HEK293 (cell line): ENCODE measurements around the gene FTCD.
A peak's percentile ranks its signal among the peaks of the same experiment; 100 is the strongest.

Experiments used
- MZF1 ChIP-seq: fragments of 450-650 bp; formaldehyde crosslinking; IDR thresholded peaks from 2 replicates; pipeline ENCODE4 v1.5.1; 2017; ENCODE audit warnings: missing biosample characterization, missing genetic modification characterization, borderline replicate concordance
- RBAK ChIP-seq: fragments of 450-650 bp; formaldehyde crosslinking; IDR thresholded peaks from 2 replicates; pipeline ENCODE4 v1.5.1; 2016; ENCODE audit warnings: missing biosample characterization, missing genetic modification characterization
- YY1 ChIP-seq: fragments of 450-650 bp; formaldehyde crosslinking; IDR thresholded peaks from 2 replicates; pipeline ENCODE4 v1.5.1; 2018; ENCODE audit warnings: missing biosample characterization, missing genetic modification characterization
- ZFP41 ChIP-seq: fragments of 450-650 bp; formaldehyde crosslinking; IDR thresholded peaks from 2 replicates; pipeline ENCODE4 v1.5.1; 2016; ENCODE audit warnings: missing biosample characterization, missing genetic modification characterization, borderline replicate concordance
- ZNF175 ChIP-seq: fragments of 450-650 bp; formaldehyde crosslinking; IDR thresholded peaks from 2 replicates; pipeline ENCODE4 v1.5.1; 2016; ENCODE audit warnings: missing biosample characterization, missing genetic modification characterization
- ZNF596 ChIP-seq: fragments of 450-650 bp; IDR thresholded peaks from 2 replicates; pipeline ENCODE4 v1.5.0; 2018; ENCODE audit warnings: missing biosample characterization, mild to moderate bottlenecking, missing genetic modification characterization, moderate library complexity
- ZNF629 ChIP-seq: fragments of 450-650 bp; formaldehyde crosslinking; IDR thresholded peaks from 2 replicates; pipeline ENCODE4 v1.5.1; 2017; ENCODE audit warnings: missing biosample characterization, missing genetic modification characterization
- ZNF768 ChIP-seq: fragments of 450-650 bp; formaldehyde crosslinking; IDR thresholded peaks from 2 replicates; pipeline ENCODE4 v1.5.1; 2018; ENCODE audit warnings: missing biosample characterization, mild to moderate bottlenecking, missing genetic modification characterization
- ZSCAN30 ChIP-seq: fragments of 450-650 bp; IDR thresholded peaks from 2 replicates; pipeline ENCODE4 v1.5.1; 2018; ENCODE audit warnings: missing biosample characterization, mild to moderate bottlenecking, missing genetic modification characterization, moderate library complexity
- TF ChIP-seq, protein P1 (sequence below): fragments of 450-650 bp; formaldehyde crosslinking; IDR thresholded peaks from 2 replicates; pipeline ENCODE4 v1.5.1; 2016; ENCODE audit warnings: missing biosample characterization, missing genetic modification characterization
- TF ChIP-seq, protein P2 (sequence below): fragments of 450-650 bp; formaldehyde crosslinking; conservative IDR thresholded peaks from 2 replicates; pipeline ENCODE4 v1.5.1; 2016; ENCODE audit warnings: low read depth, missing biosample characterization, missing genetic modification characterization
- TF ChIP-seq, protein P3 (sequence below): fragments of 450-650 bp; formaldehyde crosslinking; IDR thresholded peaks from 2 replicates; pipeline ENCODE4 v1.5.1; 2016; ENCODE audit warnings: missing biosample characterization, missing genetic modification characterization, low read depth

DNA sequence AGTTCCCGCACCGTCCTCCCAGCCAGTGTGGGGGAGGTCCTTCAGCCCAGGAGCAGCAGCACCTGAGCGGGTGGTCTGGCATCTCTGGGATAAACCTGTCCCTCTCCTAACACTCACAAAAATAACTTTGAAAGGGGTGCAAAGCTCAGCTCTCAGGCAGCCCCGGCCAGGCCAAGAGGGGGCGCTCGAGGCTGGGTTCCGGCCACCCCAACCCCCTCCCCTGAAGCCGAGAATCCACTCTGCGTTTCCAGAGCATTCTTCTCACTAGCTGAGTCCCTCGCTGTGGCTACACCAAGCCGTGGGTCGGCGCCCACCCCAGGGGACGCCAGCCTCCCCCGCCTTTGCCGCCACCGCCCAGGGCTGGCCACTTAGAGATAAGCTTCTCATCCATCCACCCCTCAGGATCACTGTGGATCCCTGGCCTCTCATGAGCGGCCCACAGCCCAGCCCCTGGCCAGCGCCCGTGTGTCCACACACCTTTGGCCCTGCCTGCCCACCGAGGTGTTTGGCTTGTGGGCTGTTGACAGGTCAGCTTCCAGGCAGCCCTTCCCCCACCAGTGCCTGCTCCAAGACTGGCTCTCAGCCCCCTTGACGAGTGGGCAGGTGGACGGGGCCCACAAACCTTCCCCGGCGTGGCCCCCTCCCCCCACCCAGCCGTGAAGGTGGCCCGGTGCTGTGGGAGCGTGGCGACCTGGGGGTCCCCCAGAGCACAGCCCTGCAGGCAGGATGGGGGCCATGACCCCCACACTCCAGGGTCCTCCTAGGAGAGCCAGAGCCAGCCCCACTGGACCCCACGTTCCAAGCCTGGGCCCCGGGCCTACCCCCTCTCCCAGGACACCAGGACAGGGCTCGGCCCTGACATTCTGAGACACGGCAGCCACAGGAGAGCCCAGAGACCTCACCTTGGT is 1.9 kb downstream of the FTCD start:
- TF ChIP-seq ZSCAN30 (no peak), ZNF768 (tag by site-specific recombination) (no peak), ZNF175 (no peak), YY1 (tag by site-specific recombination) (no peak), RBAK (tag by site-specific recombination) (no peak), ZFP41 (tag by site-specific recombination) (no peak), MZF1 (tag by site-specific recombination) (no peak), ZNF596 (tag by site-specific recombination) (no peak), ZNF629 (0 out of 2 replicates have a peak, but pooled peaks have one; percentile 19)
- TF ChIP-seq, protein P1, sequence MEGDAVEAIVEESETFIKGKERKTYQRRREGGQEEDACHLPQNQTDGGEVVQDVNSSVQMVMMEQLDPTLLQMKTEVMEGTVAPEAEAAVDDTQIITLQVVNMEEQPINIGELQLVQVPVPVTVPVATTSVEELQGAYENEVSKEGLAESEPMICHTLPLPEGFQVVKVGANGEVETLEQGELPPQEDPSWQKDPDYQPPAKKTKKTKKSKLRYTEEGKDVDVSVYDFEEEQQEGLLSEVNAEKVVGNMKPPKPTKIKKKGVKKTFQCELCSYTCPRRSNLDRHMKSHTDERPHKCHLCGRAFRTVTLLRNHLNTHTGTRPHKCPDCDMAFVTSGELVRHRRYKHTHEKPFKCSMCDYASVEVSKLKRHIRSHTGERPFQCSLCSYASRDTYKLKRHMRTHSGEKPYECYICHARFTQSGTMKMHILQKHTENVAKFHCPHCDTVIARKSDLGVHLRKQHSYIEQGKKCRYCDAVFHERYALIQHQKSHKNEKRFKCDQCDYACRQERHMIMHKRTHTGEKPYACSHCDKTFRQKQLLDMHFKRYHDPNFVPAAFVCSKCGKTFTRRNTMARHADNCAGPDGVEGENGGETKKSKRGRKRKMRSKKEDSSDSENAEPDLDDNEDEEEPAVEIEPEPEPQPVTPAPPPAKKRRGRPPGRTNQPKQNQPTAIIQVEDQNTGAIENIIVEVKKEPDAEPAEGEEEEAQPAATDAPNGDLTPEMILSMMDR (tag by site-specific recombination) = peak; percentile 80
- TF ChIP-seq, protein P2, sequence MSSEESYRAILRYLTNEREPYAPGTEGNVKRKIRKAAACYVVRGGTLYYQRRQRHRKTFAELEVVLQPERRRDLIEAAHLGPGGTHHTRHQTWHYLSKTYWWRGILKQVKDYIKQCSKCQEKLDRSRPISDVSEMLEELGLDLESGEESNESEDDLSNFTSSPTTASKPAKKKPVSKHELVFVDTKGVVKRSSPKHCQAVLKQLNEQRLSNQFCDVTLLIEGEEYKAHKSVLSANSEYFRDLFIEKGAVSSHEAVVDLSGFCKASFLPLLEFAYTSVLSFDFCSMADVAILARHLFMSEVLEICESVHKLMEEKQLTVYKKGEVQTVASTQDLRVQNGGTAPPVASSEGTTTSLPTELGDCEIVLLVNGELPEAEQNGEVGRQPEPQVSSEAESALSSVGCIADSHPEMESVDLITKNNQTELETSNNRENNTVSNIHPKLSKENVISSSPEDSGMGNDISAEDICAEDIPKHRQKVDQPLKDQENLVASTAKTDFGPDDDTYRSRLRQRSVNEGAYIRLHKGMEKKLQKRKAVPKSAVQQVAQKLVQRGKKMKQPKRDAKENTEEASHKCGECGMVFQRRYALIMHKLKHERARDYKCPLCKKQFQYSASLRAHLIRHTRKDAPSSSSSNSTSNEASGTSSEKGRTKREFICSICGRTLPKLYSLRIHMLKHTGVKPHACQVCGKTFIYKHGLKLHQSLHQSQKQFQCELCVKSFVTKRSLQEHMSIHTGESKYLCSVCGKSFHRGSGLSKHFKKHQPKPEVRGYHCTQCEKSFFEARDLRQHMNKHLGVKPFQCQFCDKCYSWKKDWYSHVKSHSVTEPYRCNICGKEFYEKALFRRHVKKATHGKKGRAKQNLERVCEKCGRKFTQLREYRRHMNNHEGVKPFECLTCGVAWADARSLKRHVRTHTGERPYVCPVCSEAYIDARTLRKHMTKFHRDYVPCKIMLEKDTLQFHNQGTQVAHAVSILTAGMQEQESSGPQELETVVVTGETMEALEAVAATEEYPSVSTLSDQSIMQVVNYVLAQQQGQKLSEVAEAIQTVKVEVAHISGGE (tag by site-specific recombination) = no peak
- TF ChIP-seq, protein P3, sequence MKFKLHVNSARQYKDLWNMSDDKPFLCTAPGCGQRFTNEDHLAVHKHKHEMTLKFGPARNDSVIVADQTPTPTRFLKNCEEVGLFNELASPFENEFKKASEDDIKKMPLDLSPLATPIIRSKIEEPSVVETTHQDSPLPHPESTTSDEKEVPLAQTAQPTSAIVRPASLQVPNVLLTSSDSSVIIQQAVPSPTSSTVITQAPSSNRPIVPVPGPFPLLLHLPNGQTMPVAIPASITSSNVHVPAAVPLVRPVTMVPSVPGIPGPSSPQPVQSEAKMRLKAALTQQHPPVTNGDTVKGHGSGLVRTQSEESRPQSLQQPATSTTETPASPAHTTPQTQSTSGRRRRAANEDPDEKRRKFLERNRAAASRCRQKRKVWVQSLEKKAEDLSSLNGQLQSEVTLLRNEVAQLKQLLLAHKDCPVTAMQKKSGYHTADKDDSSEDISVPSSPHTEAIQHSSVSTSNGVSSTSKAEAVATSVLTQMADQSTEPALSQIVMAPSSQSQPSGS (tag by site-specific recombination) = no peak
